Activated naive CD8-positive, alpha-beta T cell treated with anti-CD3 and anti-CD28 coated beads, Interleukin-2, amount 50 U/mL, for 24 hours (primary cell): ENCODE data around the gene EYA3.

Experiments
- ATAC-seq: fragments of 150-1000 bp; cut with Tn5 transposase; one replicate; pipeline ENCODE4 v1.10.0; 2021
- DNase-seq: peaks from one replicate; pipeline ENCODE4 v3.0.0; 2021
- H3K27ac Mint-ChIP-seq: one replicate; pipeline ENCODE4 v1.8.0; 2021; ENCODE audit warnings: mild to moderate bottlenecking, mixed read lengths
- H3K27me3 Mint-ChIP-seq: one replicate; pipeline ENCODE4 v1.8.0; 2021; ENCODE audit warnings: mixed read lengths
- H3K36me3 Mint-ChIP-seq: one replicate; pipeline ENCODE4 v1.8.0; 2021; ENCODE audit warnings: low read depth, mixed read lengths
- H3K4me1 Mint-ChIP-seq: one replicate; pipeline ENCODE4 v1.8.0; 2021; ENCODE audit warnings: mixed read lengths
- H3K4me3 Mint-ChIP-seq: one replicate; pipeline ENCODE4 v1.8.0; 2021; ENCODE audit warnings: mild to moderate bottlenecking, moderate library complexity, mixed read lengths
- H3K9me3 Mint-ChIP-seq: one replicate; pipeline ENCODE4 v1.8.0; 2021; ENCODE audit warnings: mixed read lengths

The EYA3 gene

DNA sequence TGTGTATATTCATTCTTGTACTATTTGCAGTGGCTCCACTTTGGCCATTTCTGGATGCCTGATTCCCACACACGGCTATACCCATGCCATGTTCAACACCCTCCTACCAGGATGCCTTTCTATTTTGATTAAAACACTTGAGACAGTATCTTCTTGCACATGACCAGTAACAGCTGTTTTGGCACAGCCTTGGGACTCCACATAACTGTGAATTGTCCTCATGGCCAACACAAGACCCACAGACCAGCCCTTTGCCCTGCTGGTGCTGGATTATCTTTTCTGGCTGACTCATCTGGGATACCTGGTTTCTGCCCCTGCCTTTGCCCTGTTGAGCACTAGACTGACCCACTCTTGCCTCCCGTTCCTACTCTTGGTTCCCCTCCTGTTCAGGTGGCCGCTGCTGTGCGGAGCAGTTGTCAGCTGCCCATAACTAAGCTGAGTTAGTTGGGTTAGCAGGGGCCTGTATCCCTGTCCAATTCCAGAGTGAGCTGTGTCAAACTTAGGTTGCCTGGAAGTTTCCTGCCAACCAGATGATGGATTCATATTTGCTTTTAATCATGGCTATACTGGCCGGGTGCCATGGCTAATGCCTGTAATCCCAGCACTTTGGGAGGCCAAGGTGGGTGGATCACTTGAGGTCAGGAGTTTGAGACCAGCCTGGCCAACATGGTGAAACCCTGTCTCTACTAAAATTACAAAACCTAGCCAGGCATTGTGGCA is 10.8 kb upstream of the EYA3 start:
- Mint-ChIP-seq H3K4me1 (no peaks in the 10 kb centered on the region), H3K9me3 (no peaks in the 10 kb centered on the region), H3K27me3 (peaks cover 8% of the 10 kb centered on the region), H3K27ac (no peak overlapping the region), H3K36me3 (no peaks in the 10 kb centered on the region), H3K4me3 (no peak overlapping the region)
- DNase-seq (no peak), ATAC-seq (no peak)

DNA sequence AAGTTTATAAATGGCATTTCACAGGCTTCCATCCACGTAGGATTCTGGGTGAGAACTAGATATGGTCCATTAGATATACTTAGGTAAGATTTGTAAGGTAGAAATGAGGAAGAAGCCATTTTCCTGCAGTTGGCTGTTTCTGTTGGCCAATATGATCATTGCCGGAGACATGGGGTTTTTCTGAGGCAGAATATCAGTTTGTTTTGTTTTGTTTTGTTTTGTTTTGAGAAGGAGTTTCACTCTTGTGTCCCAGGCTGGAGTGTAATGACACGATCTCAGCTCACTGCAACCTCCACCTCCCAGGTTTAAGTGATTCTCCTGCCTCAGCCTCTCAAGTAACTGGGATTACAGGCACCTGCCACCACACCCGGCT is 8.7 kb upstream of the EYA3 start:
- no peak for ATAC-seq
- Mint-ChIP-seq H3K27me3 (peaks cover 14% of the 10 kb centered on the region), H3K9me3 (no peaks in the 10 kb centered on the region), H3K4me1 (no peaks in the 10 kb centered on the region), H3K36me3 (no peaks in the 10 kb centered on the region), H3K4me3 (no peak overlapping the region), H3K27ac (no peak overlapping the region)
- no peak for DNase-seq

DNA sequence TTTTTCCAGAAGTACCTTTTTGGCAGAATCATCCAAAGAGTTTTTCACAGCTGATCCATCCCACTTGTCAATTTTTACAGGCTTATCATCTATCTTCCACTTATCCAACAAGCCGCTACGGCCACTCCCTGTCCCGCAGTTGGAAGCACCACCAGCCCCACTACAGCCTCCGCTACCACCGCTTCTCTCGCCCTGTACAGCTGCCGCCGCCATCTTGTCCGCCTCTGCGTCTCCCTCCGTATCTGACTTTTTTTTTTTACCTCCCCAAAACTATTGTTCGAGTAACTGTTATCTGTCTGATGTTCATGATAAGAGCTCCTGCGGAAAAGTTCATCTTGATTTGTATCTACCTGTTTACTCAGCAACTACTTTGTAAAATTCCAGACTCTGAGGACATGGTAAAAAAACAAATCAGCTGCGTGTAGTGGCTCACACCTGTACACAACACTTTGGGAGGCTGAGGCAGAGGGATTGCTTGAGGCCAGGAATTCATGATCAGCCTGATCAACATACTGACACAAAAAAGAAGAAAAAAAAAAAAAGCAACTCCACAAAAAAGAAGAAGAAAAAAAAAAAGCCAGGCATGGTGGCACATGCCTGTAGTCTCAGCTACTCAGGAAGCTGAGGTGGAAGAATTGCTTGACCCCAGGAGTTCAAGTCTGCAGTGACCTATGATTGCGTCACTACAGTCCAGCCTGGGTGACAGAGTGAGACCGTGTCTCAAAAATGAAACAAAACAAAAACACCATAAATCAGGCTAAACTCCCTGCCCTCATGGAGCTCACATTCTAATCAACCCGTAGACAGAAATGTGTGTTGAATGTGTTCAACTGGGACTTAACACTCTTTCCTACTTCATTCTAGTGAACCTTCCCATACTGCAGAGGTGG is 8.0 kb upstream of the EYA3 start:
- no peaks in the 10 kb centered on the region for H3K4me1 Mint-ChIP-seq
- peaks cover 14% of the 10 kb centered on the region for H3K27me3 Mint-ChIP-seq
- no peaks in the 10 kb centered on the region for H3K9me3 Mint-ChIP-seq
- no peaks in the 10 kb centered on the region for H3K36me3 Mint-ChIP-seq
- H3K27ac Mint-ChIP-seq, result no peak overlapping the region
- no peak for DNase-seq
- ATAC-seq, result no peak
- H3K4me3 Mint-ChIP-seq, result no peak overlapping the region

DNA sequence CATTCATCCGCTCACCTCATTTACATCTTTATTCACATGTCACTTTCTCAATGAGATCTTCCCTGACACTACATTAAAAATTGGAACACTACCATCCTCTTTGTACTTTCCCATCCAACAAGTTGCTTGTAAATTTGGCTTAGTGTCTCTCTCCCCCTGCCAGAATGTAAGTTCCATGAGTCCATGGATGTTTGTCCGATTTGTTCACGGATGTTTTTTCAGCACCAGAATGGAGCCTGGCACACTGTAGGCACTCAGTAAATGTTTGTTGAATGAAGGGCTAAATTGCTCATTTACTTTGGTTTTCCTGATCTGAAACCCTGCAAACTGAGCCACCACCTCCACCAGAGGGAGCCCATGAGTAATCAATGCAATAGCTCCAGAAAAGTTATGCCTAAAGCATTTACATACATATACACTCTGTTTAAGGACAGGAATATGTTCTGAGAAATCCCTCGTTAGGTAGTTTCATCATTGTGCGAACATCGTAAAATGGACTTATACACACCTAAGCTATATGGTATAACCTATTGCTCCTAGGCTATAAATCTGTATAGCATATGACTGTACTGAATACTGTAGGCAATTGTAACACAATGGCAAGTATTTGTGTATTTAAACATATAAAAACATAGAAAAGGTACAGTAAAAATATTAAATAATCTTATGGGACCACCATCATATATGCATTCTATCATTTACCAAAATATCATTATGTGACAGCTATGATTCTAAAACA is 2.8 kb upstream of the EYA3 start:
- peak overlapping the region; percentile 5 for H3K27ac Mint-ChIP-seq
- no peak overlapping the region for H3K4me3 Mint-ChIP-seq
- ATAC-seq, result no peak

DNA sequence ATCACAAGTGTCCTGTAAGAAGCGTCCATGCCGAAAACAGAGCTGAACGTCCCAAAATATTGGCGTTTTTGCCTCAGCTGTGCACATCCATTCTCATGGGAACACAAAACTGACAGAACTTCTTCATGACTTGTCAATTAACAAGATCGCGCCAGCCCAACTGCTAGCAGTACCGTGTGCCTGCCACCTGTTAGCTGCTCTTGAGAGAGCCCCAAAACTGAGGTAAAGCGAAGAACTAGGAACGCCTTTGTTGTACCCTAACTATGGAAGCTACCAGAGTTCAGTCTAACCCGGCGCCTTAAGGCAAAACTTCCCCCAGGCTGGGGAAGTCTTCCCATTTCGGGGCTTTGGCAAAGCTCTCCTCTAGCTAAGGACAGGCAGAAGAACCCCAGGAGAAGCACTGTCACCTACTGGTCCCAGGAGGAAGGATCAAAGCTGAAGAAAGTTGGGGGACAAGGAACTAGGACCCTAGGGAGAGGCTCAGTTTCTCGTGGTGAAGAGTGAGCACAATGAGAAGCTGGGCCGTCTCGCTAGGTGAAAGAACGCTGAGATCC is 719 bp downstream of the EYA3 start:
- H3K27me3 Mint-ChIP-seq, result peaks cover 3% of the 10 kb centered on the region
- peak overlapping the region; percentile 94 for H3K27ac Mint-ChIP-seq
- ATAC-seq (no peak), DNase-seq (no peak)
- H3K4me3 Mint-ChIP-seq, result peak overlapping the region; percentile 98
- H3K9me3 Mint-ChIP-seq, result no peaks in the 10 kb centered on the region
- peaks cover 1% of the 10 kb centered on the region for H3K36me3 Mint-ChIP-seq
- H3K4me1 Mint-ChIP-seq, result peaks cover 45% of the 10 kb centered on the region

More for the DNA sequence above, 2.8 kb upstream of the EYA3 start:
- Mint-ChIP-seq H3K4me1 (peaks cover 22% of the 10 kb centered on the region), H3K27me3 (peaks cover 11% of the 10 kb centered on the region), H3K9me3 (no peaks in the 10 kb centered on the region), H3K36me3 (no peaks in the 10 kb centered on the region)
- DNase-seq, result peak; percentile 85

DNA sequence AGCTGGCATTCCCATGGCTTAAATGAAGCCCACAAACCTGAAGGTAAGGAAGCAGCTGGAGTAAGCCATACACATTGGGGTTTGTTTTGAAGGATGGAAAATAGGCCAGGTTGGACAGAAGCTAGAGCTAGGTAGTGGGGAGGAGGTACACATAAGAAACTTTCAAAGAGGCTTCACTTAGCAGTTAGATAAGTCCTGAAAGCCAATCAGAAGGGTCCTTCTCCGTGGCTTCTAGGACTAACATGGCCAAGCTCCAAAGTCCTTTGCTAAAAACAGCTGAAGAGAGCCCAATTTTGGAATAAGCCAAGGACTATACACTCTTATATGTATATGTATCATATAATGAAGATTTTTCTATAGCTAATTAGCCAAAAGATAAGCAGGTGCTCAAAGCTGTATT is 1.8 kb downstream of the EYA3 start:
- H3K4me3 Mint-ChIP-seq, result peak overlapping the region; percentile 98
- no peak for DNase-seq
- no peaks in the 10 kb centered on the region for H3K9me3 Mint-ChIP-seq
- no peaks in the 10 kb centered on the region for H3K27me3 Mint-ChIP-seq
- H3K27ac Mint-ChIP-seq, result no peak overlapping the region
- H3K4me1 Mint-ChIP-seq, result peaks cover 45% of the 10 kb centered on the region
- ATAC-seq, result no peak
- H3K36me3 Mint-ChIP-seq, result peaks cover 1% of the 10 kb centered on the region

DNA sequence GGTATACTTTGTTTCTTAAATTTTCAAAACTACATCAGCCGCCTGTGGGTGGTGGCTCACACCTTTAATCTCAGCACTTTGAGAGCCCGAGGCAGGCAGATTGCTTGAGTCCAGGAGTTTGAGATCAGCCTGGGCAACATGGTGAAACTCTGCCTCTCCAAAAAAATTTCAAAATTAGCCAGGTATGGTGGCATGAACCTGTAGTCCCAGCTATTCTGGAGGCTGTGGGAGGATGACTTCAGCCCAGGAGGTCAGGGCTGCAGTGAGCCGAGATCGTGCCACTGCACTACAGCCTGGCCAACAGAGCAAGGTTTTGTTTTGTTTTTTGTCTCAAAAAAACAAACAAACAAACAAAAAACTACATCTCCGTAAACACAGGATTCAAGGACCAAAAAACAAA is 3.3 kb downstream of the EYA3 start:
- Mint-ChIP-seq H3K27me3 (no peaks in the 10 kb centered on the region), H3K4me3 (no peak overlapping the region), H3K36me3 (peaks cover 4% of the 10 kb centered on the region), H3K9me3 (no peaks in the 10 kb centered on the region), H3K27ac (no peak overlapping the region), H3K4me1 (peaks cover 40% of the 10 kb centered on the region)
- no peak for DNase-seq
- ATAC-seq, result no peak

DNA sequence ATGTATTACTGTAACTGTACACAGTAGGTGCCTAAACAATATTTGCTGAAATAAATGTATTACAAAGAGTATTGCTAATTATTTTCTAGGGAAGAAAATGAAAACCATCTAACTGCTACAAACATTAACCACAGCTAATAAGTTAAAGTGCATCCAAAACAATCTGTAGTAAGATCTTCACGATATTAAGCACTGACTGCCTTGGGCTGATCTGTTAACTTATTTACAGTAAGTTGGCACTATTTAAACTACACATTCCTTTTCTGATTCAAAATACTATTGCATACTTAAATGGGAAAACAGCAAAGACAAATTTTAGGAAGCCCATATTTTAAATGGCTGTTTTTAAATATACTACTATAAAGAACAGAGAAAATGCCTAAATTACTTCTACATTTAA is 4.5 kb downstream of the EYA3 start:
- no peaks in the 10 kb centered on the region for H3K9me3 Mint-ChIP-seq
- H3K4me1 Mint-ChIP-seq, result peaks cover 40% of the 10 kb centered on the region
- no peak for DNase-seq
- peaks cover 9% of the 10 kb centered on the region for H3K36me3 Mint-ChIP-seq
- ATAC-seq, result no peak
- H3K4me3 Mint-ChIP-seq, result no peak overlapping the region
- no peak overlapping the region for H3K27ac Mint-ChIP-seq
- H3K27me3 Mint-ChIP-seq, result no peaks in the 10 kb centered on the region

DNA sequence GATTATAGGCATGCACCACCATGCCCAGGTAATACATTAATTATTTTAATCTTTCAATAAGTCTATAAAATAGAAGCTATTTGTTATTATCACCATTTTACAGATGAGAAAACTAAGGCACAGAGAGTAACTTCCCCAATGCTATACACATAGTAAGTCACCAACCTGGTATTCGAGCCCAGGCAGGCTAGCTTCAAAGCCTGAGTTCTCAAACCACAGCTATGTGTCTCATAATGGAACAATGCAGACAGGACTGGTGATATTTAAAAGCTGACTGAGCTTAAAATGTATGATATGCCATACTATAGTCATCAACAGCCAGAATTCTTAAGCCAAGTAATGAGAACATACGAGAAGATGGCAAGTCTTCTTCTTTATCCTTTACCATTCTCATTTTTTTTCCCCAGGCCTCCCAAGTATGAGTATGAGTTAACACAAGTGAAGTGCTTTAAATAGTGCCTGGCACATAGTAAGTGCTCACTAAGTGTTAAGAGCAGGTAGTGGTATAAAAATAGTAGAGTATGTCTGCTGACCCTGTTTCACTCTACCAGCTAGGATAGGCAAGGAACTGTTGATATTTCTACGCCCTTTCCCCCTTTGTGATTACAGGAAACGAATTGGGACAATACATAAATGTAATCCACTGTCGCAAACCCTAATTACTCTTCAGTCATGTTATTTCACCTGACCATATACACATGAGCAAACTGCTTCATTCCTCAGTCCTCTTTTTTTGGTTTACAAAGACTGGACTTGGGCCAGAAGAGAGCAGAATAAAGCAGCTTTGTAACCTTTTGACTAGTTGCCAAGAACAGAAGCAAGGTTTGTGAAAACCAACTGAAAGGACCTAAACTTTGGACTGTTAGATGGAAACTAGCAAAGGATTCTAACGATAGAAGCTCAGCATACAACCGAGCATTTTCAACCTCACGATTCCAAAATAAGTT is 9.5 kb downstream of the EYA3 start:
- Mint-ChIP-seq H3K27ac (no peak overlapping the region), H3K27me3 (no peaks in the 10 kb centered on the region), H3K36me3 (peaks cover 10% of the 10 kb centered on the region), H3K9me3 (no peaks in the 10 kb centered on the region), H3K4me3 (no peak overlapping the region), H3K4me1 (peaks cover 20% of the 10 kb centered on the region)
- DNase-seq, result no peak
- peak; percentile 63 for ATAC-seq

DNA sequence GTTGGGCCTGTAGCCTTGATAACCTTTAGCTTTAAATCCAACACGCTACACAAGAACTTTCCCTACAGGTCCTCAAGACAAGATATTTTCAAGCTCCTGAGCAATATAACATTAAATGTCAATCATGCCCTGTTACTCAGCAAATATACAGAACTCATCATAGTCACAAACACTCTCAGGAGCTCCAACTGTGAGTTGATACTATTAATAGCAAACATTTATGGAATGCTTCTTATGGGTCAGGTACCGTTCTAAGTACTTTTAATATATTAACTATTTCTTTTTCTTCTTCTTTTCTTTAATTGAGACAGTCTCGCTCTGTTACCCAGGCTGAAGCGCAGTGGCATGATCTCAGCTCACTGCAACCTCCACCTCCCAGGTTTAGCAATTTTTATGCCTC is 10.1 kb downstream of the EYA3 start:
- Mint-ChIP-seq H3K4me3 (no peak overlapping the region), H3K9me3 (no peaks in the 10 kb centered on the region), H3K36me3 (peaks cover 10% of the 10 kb centered on the region), H3K27me3 (no peaks in the 10 kb centered on the region), H3K4me1 (peaks cover 17% of the 10 kb centered on the region), H3K27ac (no peak overlapping the region)
- DNase-seq, result no peak
- ATAC-seq, result no peak

DNA sequence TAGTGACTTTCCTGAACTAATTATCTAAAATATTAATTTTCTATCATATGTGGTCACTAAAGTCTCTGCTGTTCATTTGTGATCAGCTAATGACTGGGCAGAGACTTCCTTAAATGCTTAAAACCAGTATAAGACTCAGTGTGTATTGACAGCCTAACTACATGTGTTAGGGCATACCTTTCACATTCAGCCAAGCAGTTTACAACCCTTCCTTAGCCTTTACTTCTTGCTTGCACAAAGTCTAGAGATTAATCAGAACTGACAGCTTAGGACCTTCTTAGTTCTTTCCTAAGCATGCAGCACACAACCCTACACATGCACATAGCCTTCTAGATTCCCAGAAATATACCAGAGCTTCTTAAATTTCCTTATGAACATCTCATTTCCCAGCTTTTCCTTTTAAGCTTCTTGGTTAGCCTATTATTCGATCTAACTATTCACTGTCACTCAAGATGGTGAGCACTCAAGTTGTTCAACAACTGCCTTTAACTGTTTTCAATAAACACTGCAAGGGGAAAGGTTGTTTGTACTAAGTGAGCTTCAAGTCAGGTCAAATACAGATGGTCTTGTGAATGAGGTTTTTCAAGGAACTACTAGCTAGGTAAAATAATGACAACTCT is 13.4 kb downstream of the EYA3 start:
- no peak overlapping the region for H3K4me3 Mint-ChIP-seq
- peaks cover 33% of the 10 kb centered on the region for H3K4me1 Mint-ChIP-seq
- H3K27me3 Mint-ChIP-seq, result no peaks in the 10 kb centered on the region
- H3K9me3 Mint-ChIP-seq, result no peaks in the 10 kb centered on the region
- no peak overlapping the region for H3K27ac Mint-ChIP-seq
- peaks cover 12% of the 10 kb centered on the region for H3K36me3 Mint-ChIP-seq
- no peak for DNase-seq
- ATAC-seq, result no peak

DNA sequence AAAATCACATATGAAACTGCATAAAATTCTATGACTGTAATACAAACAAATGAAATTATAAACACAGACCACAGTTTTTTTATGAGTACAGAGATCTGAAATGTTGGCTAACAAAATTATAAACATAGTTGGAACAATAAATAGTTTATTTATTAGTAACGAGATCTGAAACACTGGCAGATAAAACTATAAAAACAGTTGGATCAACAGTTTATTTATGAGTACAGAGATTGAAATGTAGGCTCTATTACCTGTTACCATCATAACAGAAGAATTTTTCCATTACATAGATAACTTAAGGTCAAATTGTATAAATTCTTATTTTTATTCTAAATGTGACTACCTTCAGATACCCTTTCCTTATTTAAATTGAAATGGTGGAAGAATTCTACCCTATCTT is 14.5 kb downstream of the EYA3 start:
- no peak overlapping the region for H3K27ac Mint-ChIP-seq
- H3K36me3 Mint-ChIP-seq, result peaks cover 7% of the 10 kb centered on the region
- DNase-seq (no peak), ATAC-seq (no peak)
- no peak overlapping the region for H3K4me3 Mint-ChIP-seq
- H3K27me3 Mint-ChIP-seq, result no peaks in the 10 kb centered on the region
- H3K4me1 Mint-ChIP-seq, result peaks cover 38% of the 10 kb centered on the region
- H3K9me3 Mint-ChIP-seq, result no peaks in the 10 kb centered on the region

DNA sequence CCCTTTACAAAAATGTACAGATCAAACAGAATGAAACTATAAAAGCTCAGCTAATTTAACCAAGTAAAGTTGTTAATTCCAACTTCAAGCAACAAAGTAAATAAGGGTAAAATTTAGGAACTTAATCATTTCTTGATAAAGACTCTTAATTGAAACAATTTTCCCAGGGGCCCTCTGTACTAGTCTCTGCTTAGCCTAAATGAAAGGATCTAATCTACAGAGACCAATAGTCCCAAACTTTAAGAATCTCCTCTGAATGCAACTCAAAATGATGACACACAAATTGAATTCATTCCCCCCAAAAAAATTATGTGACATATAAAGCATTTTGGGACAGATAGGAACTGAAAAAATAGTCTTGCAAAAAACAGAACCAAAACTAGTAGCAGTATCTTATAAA is 16.6 kb downstream of the EYA3 start:
- H3K27ac Mint-ChIP-seq, result no peak overlapping the region
- peaks cover 4% of the 10 kb centered on the region for H3K36me3 Mint-ChIP-seq
- H3K27me3 Mint-ChIP-seq, result no peaks in the 10 kb centered on the region
- no peak overlapping the region for H3K4me3 Mint-ChIP-seq
- ATAC-seq (no peak), DNase-seq (no peak)
- H3K4me1 Mint-ChIP-seq, result peaks cover 42% of the 10 kb centered on the region
- H3K9me3 Mint-ChIP-seq, result no peaks in the 10 kb centered on the region
